Superior temporal gyrus (tissue), 1 donor: Measurements from ENCODE around the gene ZDBF2.
"Not testable (repeated sequence)": the region's sequence is repeated elsewhere in the genome, so short reads cannot be mapped to it uniquely, and the experiment has no call there.

Experiments
- DNase-seq: peaks from one replicate; pipeline ENCODE4 v3.0.0-alpha.2; 2016; ENCODE audit errors: extremely low spot score

The ZDBF2 gene

GRCh38 chr2:206259376-206260187, 14.9 kb upstream of the ZDBF2 start:
- no peak for DNase-seq

GRCh38 chr2:206260188-206261012, 14.1 kb upstream of the ZDBF2 start:
- DNase-seq = no peak

- DNase-seq = no peak
Observed at GRCh38 chr2:206263959-206264603, 10.4 kb upstream of the ZDBF2 start.

GRCh38 chr2:206266130-206267125, 8.0 kb upstream of the ZDBF2 start:
- DNase-seq = no peak

- DNase-seq = no peak
Observed at GRCh38 chr2:206267567-206267966, 6.9 kb upstream of the ZDBF2 start.

- no peak for DNase-seq
Observed at GRCh38 chr2:206271065-206271464, 3.4 kb upstream of the ZDBF2 start.

- no peak for DNase-seq
Observed at GRCh38 chr2:206273905-206274304, 558 bp upstream of the ZDBF2 start.

- DNase-seq = peak; percentile 30
Observed at GRCh38 chr2:206275312-206276055, 1.0 kb downstream of the ZDBF2 start.

GRCh38 chr2:206276169-206276942, 1.9 kb downstream of the ZDBF2 start:
- DNase-seq = no peak

GRCh38 chr2:206277503-206277902, 3.0 kb downstream of the ZDBF2 start:
- no peak for DNase-seq

GRCh38 chr2:206282746-206283145, 8.3 kb downstream of the ZDBF2 start:
- DNase-seq = no peak

GRCh38 chr2:206287197-206287596, 12.7 kb downstream of the ZDBF2 start:
- DNase-seq = no peak

GRCh38 chr2:206289391-206289790, 14.9 kb downstream of the ZDBF2 start:
- no peak for DNase-seq

- no peak for DNase-seq
Observed at GRCh38 chr2:206296128-206296527, 21.7 kb downstream of the ZDBF2 start.

- DNase-seq = not testable (repeated sequence)
Observed at GRCh38 chr2:206299608-206300007, 25.1 kb downstream of the ZDBF2 start.

- DNase-seq = no peak
Observed at GRCh38 chr2:206305523-206306245, 31.2 kb downstream of the ZDBF2 start.

GRCh38 chr2:206311026-206311425, 36.6 kb downstream of the ZDBF2 start:
- no peak for DNase-seq

GRCh38 chr2:206316141-206316540, 41.7 kb downstream of the ZDBF2 start:
- no peak for DNase-seq

GRCh38 chr2:206323033-206323432, 48.6 kb downstream of the ZDBF2 start:
- DNase-seq = no peak
